ENCODE results near the gene SMIM32. TPM values are rescaled to one million over a fixed set of nuclear protein-coding genes. Genes with fewer than 3 reads are reported as not detected.

Gene SMIM32
- total RNA-seq, 1 donor from 2014 or later, result not detected

- H3K27ac ChIP-seq, result no peak overlapping the region
- no peak overlapping the region for H3K4me3 ChIP-seq
- H3K4me1 ChIP-seq, result peaks cover 2 to 24% of the 10 kb centered on the region in 2 donors
- no peak for DNase-seq (ENCODE audit: low spot score in 2 of 2)
- TF ChIP-seq CTCF (IDR thresholded peaks at IDR 0.05), result no peak
- no peaks in the 10 kb centered on the region for H3K27me3 ChIP-seq
- no peaks in the 10 kb centered on the region for H3K36me3 ChIP-seq
- H3K9me3 ChIP-seq, result no peaks in the 10 kb centered on the region
- intact Hi-C loops (cut with DNase I), result no loop called here
Observed at GRCh38 chr5:136145030-136145429, 47.9 kb downstream of the SMIM32 start.

GRCh38 chr5:136143763-136144162, 49.2 kb downstream of the SMIM32 start:
- no peak for DNase-seq (ENCODE audit: low spot score in 2 of 2)
- H3K27me3 ChIP-seq, result no peaks in the 10 kb centered on the region
- peaks cover 2 to 24% of the 10 kb centered on the region in 2 donors for H3K4me1 ChIP-seq
- intact Hi-C loops (cut with DNase I), result no loop called here
- no peaks in the 10 kb centered on the region for H3K9me3 ChIP-seq
- H3K27ac ChIP-seq, result no peak overlapping the region
- no peaks in the 10 kb centered on the region for H3K36me3 ChIP-seq
- no peak for TF ChIP-seq CTCF (IDR thresholded peaks at IDR 0.05)
- no peak overlapping the region for H3K4me3 ChIP-seq

- Histone ChIP-seq H3K9me3 (no peaks in the 10 kb centered on the region), H3K27me3 (no peaks in the 10 kb centered on the region), H3K4me3 (no peak overlapping the region), H3K36me3 (no peaks in the 10 kb centered on the region), H3K27ac (no peak overlapping the region), H3K4me1 (peaks cover 2 to 24% of the 10 kb centered on the region in 2 donors)
- no peak for DNase-seq (ENCODE audit: low spot score in 2 of 2)
- intact Hi-C loops (cut with DNase I), result no loop called here
- no peak for TF ChIP-seq CTCF (IDR thresholded peaks at IDR 0.05)
Observed at GRCh38 chr5:136143312-136143711, 49.6 kb downstream of the SMIM32 start.

GRCh38 chr5:136141561-136141960, 51.4 kb downstream of the SMIM32 start:
- no peak for TF ChIP-seq CTCF (IDR thresholded peaks at IDR 0.05)

More at GRCh38 chr5:136141561-136141960, 51.4 kb downstream of the SMIM32 start:
- Histone ChIP-seq H3K36me3 (no peaks in the 10 kb centered on the region), H3K4me1 (peaks cover 2 to 24% of the 10 kb centered on the region in 2 donors), H3K4me3 (no peak overlapping the region), H3K27ac (no peak overlapping the region), H3K9me3 (no peaks in the 10 kb centered on the region), H3K27me3 (no peaks in the 10 kb centered on the region)
- intact Hi-C loops (cut with DNase I), result no loop called here
- DNase-seq (ENCODE audit: low spot score in 2 of 2), result no peak

Other genes with a start within 250 kb of the SMIM32 start
- gene LECT2, start 238.2 kb downstream of the SMIM32 start, total RNA-seq, result not detected
- gene TGFBI, start 164.2 kb downstream of the SMIM32 start, total RNA-seq, result 174 TPM
- gene SMAD5, start 60.3 kb downstream of the SMIM32 start, total RNA-seq, result 23.8 TPM
- not detected for gene TRPC7, start 172.4 kb upstream of the SMIM32 start, total RNA-seq

Data from ascending aorta (tissue), 2 donors.